ENCODE data around the gene TYRP1. TPM values are rescaled to one million over a fixed set of nuclear protein-coding genes. Genes with fewer than 3 reads are reported as not detected.

TYRP1 gene
- total and polyA plus RNA-seq, 11 donors: 12.7 to 122 (median 71.3) TPM

GRCh38 chr9:12695474-12695873, 2.3 kb downstream of the TYRP1 start:
- Histone ChIP-seq H3K27me3 (no peaks in the 10 kb centered on the region), H3K27ac (peak overlapping the region in 9 of 12 donors; percentile 9 to 70 (median 55)), H3K4me3 (peak overlapping the region in 11 of 12 donors; percentile 23 to 55 (median 44)), H3K36me3 (no peaks in the 10 kb centered on the region), H3K9me3 (no peaks in the 10 kb centered on the region), H3K4me1 (peaks cover 0 to 12% (median 0%) of the 10 kb centered on the region in 12 donors)
- intact Hi-C loops (cut with DNase I): no loop called here
- ATAC-seq: peak; percentile 83 to 88 (median 86)
- DNase-seq: peak in 4 of 5 donors; percentile 57 to 71 (median 66)
- 43 to 54% (median 49%) methylated on average over 4 of the region's 4 CpGs for WGBS, 4 donors
- TF ChIP-seq CTCF (IDR thresholded peaks at IDR 0.05) (no peak), POLR2A (IDR thresholded peaks at IDR 0.05) (peak in 1 of 2 donors; percentile 20)

- Histone ChIP-seq H3K4me3 (peak overlapping the region in 10 of 12 donors; percentile 23 to 55 (median 44)), H3K27ac (peak overlapping the region in 5 of 12 donors; percentile 5 to 69 (median 40)), H3K9me3 (no peaks in the 10 kb centered on the region), H3K4me1 (peaks cover 0 to 12% (median under 1%) of the 10 kb centered on the region in 12 donors), H3K27me3 (no peaks in the 10 kb centered on the region), H3K36me3 (no peaks in the 10 kb centered on the region)
- DNase-seq (no peak), ATAC-seq (no peak)
- 33 to 39% (median 37%) methylated on average over 4 of the region's 4 CpGs for WGBS, 4 donors
- no peak for TF ChIP-seq POLR2A (IDR thresholded peaks at IDR 0.05)
- TF ChIP-seq CTCF (IDR thresholded peaks at IDR 0.05): no peak
- intact Hi-C loops (cut with DNase I): no loop called here
Measured at GRCh38 chr9:12696931-12697622, 3.9 kb downstream of the TYRP1 start.

- H3K9me3 ChIP-seq: no peaks in the 10 kb centered on the region
- intact Hi-C loops (cut with DNase I): no loop called here
- H3K27ac ChIP-seq: peak overlapping the region in 5 of 12 donors; percentile 5 to 40 (median 11)
- no peaks in the 10 kb centered on the region for H3K27me3 ChIP-seq
- ATAC-seq (no peak), DNase-seq (no peak)
- peaks cover 0 to 4% (median 0%) of the 10 kb centered on the region in 9 donors for H3K36me3 ChIP-seq
- peak overlapping the region in 10 of 12 donors; percentile 1 to 55 (median 44) for H3K4me3 ChIP-seq
- TF ChIP-seq CTCF (IDR thresholded peaks at IDR 0.05): no peak
- peaks cover 0 to 12% (median 2%) of the 10 kb centered on the region in 12 donors for H3K4me1 ChIP-seq
- WGBS, 4 donors: 5 to 28% (median 12%) methylated on average over 1 of the region's 1 CpG
Measured at GRCh38 chr9:12697719-12698118, 4.5 kb downstream of the TYRP1 start.

- TF ChIP-seq POLR2A (IDR thresholded peaks at IDR 0.05) (no peak), CTCF (IDR thresholded peaks at IDR 0.05) (no peak)
- DNase-seq (no peak), ATAC-seq (peak in 1 of 4 donors; percentile 11)
- Histone ChIP-seq H3K9me3 (no peaks in the 10 kb centered on the region), H3K4me3 (peak overlapping the region in 9 of 12 donors; percentile 4 to 55 (median 44)), H3K27me3 (no peaks in the 10 kb centered on the region), H3K36me3 (peaks cover 0 to 6% (median 0%) of the 10 kb centered on the region in 9 donors), H3K27ac (peak overlapping the region in 3 of 12 donors; percentile 1 to 19 (median 11)), H3K4me1 (peaks cover 0 to 12% (median 2%) of the 10 kb centered on the region in 12 donors)
- intact Hi-C loops (cut with DNase I): no loop called here
- WGBS, 4 donors: 28 to 40% (median 37%) methylated on average over 4 of the region's 4 CpGs
Measured at GRCh38 chr9:12698266-12698665, 5.1 kb downstream of the TYRP1 start.
